Stimulated activated naive CD4-positive, alpha-beta T cell treated with Interleukin-2 at 50 U/mL for 16 hours (primary cell): ENCODE data around the gene SLC9A2.

Experiments
- DNase-seq: peaks from one replicate; lab custom pipeline; 2025; lab: John Stamatoyannopoulos, UW

The SLC9A2 gene

DNA sequence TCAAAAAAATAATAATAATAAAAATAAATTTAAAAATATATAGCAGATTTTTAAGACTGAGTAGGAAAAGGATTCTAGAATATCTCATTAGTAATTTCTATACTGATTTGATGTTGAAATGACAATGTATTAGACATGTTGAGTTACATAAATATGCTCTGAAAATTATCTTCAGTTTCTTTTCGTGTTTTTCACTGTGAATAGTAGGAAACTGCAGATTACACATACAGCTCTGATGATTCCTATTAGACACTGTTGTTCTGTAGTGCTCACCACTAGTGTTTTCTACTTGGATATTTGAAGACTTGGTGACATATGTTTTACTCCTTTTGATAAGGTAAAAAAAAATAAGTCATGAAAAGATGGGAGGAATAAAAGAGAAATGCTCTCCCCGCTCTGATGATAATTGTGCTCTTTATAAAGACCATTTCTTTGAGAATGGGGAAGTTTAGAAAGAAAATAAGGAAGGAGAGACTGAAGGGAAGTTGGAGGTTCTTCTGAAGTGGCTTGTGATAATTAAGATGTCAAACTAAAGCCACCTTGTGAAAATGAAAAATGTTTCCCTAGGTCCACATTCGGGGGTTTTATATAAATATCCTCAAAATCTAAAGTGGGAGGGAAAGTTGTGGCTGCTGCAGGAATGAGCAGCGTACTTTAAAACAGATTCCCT lies 52.9 kb downstream of the SLC9A2 start:
- no peak for DNase-seq

DNA sequence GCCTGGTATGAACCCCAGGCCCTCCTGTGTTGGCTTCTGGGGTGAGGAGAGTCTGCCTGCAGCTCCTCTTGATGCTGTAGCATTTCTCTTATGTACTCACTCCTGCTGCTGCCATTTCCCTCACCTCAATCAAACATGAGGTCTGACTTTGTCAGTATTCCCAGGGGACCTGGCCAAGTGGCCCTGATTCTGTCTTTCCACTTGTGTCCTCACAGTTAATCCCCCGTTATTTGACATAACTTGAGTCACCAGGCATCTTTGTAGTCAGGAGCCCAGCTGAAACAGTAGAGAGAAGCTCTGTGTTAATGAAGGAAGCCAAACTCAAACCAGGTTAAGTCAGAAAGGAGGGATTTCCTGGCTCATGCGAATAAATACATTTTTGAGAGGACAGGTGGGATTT lies 55.0 kb downstream of the SLC9A2 start:
- DNase-seq: no peak

DNA sequence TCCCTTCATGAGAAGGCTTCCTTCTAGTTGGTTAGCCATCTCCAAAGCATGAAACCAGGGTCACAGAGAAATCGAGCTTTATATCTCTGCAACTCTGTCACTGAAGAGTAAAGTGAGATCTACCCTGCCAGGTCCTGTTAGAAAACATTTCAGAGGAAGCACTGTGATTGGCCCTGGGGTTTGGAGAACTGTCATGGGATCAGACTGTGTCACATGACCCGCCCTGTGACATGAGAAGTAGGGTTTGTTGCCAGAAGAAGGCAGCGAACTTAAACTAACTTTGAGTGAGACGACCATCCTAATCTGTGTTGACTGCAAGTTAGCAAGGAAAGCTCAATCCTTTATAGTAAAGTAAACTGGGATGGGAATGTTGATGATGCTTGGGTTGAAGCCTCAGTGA lies 55.5 kb downstream of the SLC9A2 start:
- no peak for DNase-seq

DNA sequence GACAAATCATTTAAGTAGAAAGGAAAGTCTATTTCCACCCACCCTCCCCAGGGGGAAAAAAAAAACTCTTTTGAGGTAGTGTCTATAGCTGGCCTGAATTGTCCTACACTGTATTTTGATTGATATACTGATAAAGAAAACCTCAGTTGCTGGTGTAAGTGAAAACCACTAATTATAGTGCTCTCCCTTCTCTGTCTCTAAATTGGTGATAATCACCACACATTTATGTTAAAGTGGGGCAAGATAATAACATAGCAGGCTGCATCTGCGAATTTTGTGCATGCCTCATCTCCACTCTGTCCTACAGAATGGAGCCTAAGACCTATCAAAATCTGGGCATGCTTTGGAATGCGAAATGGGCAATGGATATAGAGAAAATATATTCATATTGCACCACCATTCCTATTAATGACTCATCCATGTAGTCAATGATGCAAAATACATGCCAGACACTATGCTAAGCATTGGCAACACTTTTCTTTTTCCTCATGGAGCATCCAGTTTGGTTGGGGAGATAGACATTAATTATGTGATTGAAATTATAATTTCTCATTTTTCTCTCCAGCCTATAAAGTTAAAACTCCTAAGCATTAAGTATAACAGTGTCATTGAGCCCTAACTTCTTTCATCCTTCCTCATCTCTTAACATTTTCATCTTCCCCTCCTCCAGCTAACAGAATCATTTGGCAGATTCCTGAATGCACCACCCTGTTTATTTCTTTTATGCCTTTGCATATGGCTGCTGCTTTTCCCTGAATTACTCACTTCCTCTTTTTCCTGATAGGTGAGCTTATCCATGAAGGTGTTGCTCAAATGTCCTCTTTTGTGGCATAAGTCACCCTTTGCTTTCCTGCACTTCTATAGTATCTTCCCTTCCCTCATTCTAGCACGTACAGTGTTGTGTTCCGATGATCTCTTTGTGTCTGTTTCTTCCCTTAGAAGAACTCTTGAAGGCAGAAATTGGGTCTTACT lies 58.2 kb downstream of the SLC9A2 start:
- DNase-seq: no peak

DNA sequence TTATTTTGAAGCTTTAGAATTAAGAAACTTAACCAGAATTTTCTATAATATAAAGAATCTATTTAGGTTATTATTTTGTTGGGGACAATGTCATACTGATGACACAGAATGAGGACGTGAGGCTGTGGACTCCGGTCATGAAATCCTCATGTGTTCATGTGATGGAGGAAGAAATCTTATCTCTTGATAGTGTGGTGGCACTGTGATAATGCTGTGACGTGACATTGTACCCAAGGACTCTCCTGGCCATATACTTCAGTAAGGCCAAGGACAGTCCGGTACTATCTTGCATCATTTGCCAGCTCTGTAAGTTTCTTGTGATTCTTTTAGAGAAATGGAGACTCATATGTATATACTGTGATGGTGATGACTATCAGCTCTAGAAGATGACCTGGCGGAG lies 59.1 kb downstream of the SLC9A2 start:
- DNase-seq: no peak

DNA sequence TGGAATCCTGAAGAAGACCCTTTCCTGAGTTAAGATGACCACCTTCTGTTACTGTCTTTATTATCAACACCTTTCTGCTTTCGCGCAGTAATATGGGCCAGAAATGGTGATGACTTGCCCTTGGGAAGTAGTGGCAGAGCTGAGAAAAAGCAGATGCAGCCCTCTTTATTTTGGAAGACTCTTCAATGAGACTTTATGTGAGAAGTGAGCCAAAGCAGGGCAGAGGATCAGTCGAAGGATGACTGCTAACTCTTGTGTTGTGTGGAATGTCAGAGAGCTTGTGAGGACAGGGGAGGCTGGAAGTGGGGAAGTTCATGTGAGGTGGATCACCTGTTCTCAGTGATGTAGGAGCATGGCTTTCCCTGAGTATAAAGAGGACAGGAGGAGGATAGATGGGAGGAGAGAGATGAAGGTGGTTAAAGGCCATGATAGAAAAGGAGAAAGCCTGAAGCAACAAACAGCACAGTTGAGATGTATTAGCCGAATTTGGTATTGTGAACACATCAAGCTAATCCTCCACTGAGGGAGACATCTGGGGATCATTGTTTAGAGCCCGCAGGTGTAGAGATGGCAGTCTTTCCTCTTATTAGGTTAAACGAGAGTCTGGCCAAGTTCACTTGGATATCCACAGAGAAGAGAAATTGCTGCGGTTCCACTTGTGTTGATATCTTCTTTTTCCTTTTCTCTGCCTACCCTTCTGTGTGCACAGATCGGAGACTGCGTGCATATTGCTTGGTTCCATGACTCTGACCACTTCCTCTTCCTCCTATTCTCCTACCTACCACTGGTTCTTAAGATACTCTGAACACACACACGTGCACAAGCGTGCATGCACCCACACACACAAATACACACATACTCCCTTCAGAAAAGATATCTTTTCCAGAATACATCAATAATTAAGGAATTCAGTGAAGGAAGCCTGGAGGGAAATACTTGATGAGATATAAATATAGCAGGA lies 67.4 kb downstream of the SLC9A2 start:
- DNase-seq: no peak

DNA sequence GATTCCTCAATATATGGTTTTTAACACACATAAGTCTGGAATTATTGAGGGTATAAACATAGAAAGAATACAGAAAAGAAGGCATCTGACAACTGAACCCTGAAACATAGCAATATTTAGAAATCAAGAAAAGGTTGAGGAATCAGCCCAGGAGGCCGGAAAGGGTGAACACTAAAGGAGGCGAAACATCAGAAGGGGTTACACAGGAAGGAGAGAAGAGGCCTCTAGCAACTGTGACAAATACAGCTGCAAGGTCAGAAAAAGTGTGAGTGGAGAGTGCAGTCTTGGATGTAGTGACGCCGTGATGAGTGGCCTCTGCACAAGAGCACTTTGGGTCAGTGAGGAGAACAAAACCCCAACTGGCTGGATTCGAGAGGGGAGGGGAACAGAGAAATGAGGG lies 70.7 kb downstream of the SLC9A2 start:
- no peak for DNase-seq

DNA sequence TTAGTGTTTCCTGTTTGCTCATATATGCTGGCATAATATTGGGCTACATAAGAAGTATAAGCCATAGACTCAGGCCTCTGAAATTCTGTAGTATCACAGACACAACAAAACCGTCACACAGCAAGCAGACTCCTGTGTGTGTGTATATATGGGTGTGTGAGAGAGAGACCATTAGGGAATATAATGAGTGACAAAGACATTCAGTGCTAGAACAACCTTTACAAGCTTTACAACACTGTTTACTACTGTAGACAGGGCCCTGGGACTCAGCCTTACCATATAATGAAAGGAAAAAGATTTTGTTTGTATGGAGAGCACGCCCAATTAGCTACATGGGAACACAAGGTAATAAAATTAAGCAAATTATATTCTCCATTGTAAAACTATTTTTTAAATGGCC lies 77.1 kb downstream of the SLC9A2 start:
- DNase-seq: no peak

DNA sequence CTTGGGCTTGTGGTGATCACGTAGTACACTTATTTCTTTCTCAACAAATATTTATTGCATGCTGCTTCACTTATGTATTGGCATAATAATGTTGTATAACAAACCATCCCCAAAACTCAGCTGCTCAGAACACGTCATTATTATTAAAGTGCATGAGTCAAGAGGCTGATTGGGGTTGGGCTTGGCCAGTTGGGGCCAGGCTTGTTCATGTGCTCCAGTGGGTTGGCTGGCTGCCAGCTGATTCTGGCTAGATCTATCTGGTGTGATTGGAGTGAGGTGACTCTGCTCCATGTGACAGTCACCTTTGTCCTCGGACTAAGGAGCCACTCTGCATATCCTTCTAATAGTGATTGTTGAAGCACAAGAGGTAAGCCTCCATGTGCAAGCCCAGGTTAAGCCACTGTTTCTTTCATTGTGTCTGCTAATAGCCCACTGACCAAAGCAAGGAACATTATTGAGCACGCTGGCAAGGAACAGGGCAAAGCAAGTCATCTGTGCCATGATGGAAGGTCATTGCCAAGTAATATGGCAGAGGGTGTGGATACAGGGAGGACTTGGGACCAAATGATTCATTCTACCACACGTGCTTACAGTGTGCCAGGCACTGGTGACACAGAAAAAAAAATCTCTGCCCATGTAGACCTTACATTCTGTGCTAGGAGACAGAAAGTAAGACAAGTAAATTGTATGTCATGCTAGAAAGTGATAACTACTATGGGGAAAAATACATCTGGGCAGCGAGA lies 79.2 kb downstream of the SLC9A2 start:
- no peak for DNase-seq

DNA sequence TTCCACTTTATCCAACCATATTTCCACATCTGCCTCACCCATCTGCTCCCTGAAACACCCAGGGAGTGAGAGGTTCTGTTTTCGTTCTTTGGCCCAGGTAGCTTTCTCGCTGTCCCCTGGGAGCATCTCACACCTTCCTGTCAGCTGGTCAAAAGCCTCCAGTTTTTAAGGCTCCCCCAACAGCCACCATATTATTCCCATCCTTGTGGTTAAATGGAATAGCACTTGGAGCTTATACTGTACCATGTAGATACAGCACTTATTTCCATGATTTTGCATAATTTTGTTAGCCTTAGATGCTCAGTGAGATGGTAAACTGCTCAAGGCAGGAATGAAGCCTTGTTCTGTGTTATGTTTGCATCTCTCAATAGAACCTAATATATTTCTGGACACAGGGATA lies 84.0 kb downstream of the SLC9A2 start:
- no peak for DNase-seq

DNA sequence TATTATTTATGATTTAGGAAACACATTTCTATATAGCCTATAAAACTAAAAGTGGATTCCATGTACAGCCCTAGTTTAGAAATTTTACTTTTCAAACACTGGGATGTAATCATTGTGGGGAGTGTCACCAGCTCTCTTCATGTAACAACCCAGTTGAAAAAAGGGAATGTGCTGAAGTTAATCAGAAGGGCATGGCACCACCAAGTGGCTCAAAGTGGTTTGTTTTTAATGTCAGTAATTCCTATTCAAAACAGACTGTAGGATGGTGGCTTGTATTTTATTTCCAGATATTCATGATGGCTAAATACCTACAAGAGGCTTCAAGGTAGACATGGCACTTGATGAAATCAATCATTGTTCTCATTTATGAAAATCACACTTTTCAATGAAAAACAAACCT lies 84.4 kb downstream of the SLC9A2 start:
- DNase-seq: no peak

DNA sequence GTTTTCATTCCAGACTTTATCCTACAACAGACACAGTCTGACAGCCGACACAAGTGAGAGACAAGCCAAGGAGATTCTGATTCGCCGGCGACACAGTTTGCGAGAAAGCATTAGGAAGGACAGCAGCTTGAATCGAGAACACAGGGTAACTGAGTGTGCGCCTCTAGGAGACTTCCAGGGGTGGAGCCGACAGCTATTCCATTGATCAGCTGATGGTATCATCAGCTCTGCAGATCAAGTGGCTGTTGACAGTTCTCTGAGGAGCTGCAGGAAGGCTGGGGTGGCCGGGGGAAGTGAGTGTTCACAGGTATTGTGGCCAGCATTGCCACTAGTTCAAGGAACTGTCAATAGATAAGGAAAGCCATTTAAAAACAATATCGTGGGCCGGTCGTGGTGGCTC lies 85.2 kb downstream of the SLC9A2 start:
- no peak for DNase-seq

DNA sequence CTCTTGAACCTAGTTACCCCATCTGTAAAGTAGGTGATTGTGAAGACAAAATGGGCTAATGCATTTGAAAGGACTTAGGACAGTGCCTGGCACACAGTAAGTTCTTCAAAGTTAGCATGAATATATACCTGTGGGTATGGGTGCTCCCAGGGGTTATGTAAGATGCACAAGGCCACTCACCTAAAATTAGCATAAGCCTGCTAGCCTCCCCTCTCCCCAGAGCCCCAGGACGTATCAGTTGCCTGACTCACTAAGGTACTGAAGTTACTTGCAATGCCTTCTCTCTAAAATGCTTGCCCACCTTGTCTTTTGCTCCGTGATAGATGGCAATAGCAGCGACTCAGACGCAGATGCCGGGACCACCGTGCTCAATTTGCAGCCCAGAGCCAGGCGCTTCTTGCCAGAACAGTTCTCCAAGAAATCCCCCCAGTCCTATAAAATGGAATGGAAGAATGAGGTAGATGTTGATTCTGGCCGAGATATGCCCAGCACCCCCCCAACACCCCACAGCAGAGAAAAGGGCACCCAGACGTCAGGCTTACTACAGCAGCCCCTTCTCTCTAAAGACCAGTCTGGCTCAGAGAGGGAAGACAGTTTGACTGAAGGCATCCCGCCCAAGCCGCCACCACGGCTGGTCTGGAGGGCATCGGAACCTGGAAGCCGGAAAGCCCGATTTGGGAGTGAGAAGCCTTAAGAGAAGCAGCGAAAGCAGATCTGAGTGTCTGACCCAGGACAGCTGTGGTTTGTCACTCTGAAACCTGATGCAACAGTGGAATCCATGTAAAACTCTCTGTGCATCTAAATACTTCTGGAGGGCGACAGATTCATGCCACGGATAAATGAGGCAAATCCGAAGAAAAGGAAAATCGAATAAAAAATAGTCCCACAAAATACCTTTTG lies 88.7 kb downstream of the SLC9A2 start:
- DNase-seq: no peak

DNA sequence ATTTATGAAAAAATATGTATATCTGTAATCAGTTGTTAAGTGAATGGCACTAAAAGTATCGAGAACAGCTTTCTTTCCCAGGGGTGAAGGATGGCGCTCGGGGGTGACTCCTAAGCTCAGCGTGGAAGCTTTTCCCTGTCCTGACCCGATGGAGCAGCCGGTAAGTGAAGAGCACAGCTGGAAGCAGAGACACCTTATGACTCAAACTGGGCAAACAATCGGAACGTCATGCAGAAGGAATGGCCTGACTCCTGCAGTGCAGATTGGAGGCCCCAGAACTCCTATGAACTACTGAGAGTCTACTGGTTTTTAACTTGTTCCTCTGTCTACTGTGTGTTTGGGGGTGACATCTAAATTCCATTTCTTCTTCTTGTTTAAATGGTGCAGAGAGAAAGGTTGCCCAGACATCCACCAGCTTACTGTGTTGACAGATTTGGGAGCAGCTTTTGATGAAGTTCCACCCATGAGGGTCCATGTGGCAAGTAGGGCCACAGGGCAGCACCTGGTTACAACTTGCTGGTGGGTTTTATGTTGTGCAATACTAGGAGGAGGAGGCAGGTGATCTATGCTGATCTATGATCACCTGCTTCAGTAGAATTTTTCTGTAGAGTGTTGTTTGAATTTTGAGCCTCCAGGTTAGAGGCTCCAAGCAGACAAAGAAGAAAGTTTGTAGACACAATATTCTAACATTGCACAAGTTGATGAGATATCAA lies 89.7 kb downstream of the SLC9A2 start:
- DNase-seq: no peak

DNA sequence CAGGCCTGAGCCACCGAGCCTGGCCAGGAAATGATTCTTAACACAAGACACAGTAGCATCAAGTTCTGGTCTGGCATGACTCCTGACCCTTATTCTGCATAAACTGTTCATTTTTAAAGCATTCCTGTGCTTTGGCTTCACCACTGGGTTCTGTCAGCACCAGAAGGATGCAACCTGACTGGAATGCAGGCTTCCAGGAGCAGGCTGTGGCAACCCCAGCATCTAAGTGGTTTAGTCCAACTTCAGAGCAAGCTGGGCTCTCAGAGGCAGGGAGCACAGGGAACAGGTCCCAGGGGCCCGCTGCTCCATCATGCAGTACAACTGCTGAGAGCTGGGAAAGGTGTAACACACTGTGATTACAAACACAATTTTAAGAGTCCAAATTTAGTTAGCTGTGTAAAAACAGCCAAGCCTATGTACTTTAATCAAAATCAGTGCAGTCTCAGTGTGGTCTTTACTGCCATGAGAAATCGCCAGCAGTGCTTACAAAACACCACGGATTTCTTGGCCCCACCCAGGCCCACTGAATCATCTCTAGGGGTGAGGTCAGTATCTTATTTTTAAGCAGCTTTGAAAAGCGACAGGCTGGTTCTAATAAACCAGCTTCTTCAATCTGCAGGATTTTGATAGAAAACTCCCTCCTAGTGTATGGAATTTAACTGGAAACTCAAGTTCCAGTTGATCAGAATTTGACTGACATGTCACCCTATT lies 98.1 kb downstream of the SLC9A2 start:
- DNase-seq: no peak

DNA sequence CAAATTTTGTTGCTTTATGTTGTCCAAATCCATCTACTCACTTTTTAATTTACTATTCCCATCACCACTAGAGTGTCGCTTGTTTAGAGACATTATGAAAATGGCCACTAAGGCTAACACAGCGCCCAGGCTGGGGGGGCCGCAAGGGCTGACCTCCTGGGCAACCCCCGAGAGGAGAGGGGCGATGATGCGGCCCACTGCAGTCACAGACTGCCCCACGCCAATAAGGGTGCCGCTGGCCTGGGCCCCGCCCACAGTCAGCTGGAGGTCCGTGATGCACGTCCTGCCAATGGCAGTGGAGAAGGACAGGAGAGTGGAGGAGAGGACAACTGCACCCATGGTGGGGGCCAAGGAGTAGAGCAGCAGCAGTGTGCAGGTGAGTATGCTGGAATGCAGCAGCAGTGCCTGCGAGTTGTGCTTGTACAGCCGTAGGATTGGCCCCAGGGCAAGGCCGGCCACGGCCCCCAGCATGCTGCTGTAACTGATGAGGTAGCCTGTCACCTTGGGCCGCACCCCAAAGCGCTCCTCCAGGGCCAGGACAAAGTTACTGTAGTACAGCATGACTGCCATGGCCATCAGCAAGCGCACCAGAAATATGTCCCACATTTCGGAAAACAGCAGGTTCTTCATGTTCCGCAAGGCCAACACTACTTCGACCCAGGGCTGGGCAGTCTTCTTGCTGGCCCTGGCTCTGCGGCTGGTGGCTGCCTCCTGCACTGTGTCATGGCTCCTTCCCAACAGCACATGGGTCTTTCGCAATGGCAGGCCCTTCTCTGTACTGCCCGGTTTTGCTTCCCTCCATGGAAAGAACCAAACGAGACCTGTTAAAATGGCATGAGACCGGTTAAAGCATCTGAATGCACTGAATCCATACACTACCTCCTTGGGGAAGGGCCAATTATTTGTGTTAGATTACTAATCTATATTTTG lies 99.3 kb downstream of the SLC9A2 start:
- no peak for DNase-seq

DNA sequence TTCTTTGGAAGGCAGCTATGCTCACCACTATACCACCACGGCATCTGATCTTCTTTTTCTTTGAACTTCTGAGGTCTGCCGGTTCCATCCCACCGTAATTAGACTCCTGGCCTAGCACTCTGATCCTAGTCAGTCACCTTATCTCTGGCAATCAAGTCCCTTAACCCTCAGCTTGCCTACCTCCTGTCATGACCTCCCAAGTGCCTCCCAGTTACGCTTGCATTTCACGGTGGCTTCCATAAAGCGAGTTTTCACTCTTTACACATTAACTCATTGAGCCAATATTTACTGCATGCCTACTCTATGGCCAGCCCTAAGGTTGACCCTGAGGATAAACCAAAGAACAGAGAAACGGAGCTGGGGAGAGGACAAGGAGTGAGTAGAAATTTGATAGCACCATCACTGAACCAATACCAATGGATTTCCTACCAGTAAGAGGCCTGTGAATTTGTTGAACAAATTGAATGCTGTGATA lies 104.7 kb downstream of the SLC9A2 start:
- no peak for DNase-seq

DNA sequence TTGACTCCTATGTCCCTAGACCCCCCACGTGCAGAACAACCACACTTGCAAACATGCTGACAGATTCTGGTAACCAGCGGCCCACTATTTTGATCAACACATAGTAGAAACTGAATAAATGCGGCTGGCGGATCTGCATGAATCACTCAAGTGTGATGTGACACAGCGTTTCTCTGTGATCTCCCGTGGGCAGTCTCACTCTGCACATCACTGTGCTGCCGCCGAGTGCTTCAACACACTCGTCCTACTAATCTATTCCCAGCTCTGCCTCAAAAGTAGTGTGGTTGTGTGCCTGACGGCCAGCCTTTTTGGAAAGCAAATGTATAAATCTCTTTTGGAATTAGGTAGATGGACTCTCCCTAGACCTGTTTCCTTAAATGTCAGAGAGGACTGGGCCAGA lies 105.2 kb downstream of the SLC9A2 start:
- DNase-seq: no peak
